Measurements from ENCODE around the gene PPARG. TPM values are rescaled to one million over a fixed set of nuclear protein-coding genes. Genes with fewer than 3 reads are reported as not detected.

Gene PPARG
- total RNA-seq, 1 donor from 2014 or later = 10.1 TPM

- peaks cover 17% of the 10 kb centered on the region for H3K4me1 Mint-ChIP-seq
- no peaks in the 10 kb centered on the region for H3K9me3 Mint-ChIP-seq
- no peaks in the 10 kb centered on the region for H3K27me3 Mint-ChIP-seq (ENCODE audit: low read depth)
- no peak for DNase-seq (ENCODE audit: low spot score in 2 of 2, unreplicated experiment in 2 of 2)
- H3K27ac Mint-ChIP-seq = no peak overlapping the region
- no peak for TF ChIP-seq CTCF (IDR thresholded peaks at IDR 0.05; ENCODE audit: unreplicated experiment)
- H3K36me3 Mint-ChIP-seq = no peaks in the 10 kb centered on the region
- H3K4me3 Mint-ChIP-seq = no peak overlapping the region
Measured at GRCh38 chr3:12313519-12313918, 24.6 kb downstream of the PPARG start.

DNA sequence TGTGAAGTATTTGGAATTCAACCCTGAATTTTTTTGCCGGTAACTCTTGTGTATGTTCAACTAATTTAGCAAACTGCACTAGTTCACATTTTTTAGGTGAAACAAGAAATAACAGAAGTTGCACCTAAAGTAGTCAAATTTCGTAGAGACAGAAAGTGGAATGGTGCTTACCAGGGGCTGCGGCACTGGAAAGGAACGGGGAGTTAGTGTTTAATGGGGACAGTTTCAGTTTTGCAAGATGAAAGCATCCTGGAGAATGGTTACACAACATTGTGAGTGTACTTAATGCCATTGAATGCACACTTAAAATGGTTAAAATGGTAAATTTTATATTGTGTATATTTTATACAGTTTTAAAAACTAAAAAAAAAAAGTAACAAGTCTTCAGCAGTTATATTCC, 27.4 kb downstream of the PPARG start:
- no peak overlapping the region for H3K4me3 Mint-ChIP-seq
- H3K9me3 Mint-ChIP-seq = no peaks in the 10 kb centered on the region
- no peaks in the 10 kb centered on the region for H3K36me3 Mint-ChIP-seq
- no peak for TF ChIP-seq CTCF (IDR thresholded peaks at IDR 0.05; ENCODE audit: unreplicated experiment)
- H3K27me3 Mint-ChIP-seq (ENCODE audit: low read depth) = no peaks in the 10 kb centered on the region
- H3K4me1 Mint-ChIP-seq = peaks cover 27% of the 10 kb centered on the region
- H3K27ac Mint-ChIP-seq = no peak overlapping the region
- no peak for DNase-seq (ENCODE audit: low spot score in 2 of 2, unreplicated experiment in 2 of 2)

DNA sequence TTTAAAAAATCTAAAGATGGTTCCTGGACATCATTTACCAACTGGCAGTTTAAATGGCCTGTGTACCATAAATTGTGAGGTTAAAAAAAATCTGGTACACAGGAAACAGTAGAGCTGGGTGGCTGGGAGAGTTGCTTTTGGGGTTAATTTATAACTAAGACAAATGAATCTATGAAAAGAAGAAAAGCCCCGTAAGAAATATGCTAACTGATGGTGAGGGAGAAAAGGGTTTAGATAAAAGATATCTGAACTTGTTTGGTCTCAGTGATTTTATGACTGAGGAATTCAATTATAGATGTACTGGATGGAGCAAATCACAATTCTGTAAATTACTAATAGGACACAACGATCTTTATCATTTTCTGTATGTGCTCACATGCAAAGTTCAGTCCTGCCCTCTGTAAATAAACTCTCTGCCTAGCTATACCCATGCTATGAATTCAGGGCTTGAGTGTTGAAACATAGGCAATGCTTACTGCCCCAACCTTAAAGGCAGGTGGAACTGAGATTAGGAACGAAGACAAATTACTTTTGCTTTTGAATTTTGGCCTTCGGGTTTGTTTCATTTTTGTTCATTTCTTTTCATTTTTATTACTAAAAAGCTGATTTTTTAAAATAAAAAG, 28.0 kb downstream of the PPARG start:
- Mint-ChIP-seq H3K9me3 (no peaks in the 10 kb centered on the region), H3K27ac (peak overlapping the region; percentile 51)

DNA sequence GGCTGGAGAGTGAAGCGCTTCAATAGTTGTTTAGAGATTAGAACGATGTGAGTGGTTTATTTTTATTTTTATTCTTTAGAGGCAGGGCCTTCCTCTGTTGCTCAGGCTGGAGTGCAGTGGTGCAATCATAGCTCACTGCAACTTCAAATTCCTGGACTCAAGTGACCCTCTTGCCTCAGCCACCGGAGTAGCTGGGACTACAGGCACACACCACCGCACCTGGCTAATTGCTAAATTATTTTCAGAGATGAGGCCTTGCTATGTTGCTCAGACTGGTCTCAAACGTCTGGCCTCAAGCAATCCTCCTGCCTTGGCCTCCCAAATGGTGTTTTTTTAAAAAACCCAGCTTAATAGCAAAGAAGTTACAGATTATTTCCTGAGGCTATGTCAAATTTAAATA, 29.0 kb downstream of the PPARG start:
- DNase-seq (ENCODE audit: low spot score in 2 of 2, unreplicated experiment in 2 of 2) = no peak
- TF ChIP-seq CTCF (IDR thresholded peaks at IDR 0.05; ENCODE audit: unreplicated experiment) = no peak

More for the DNA sequence above, 28.0 kb downstream of the PPARG start:
- no peak for DNase-seq (ENCODE audit: low spot score in 2 of 2, unreplicated experiment in 2 of 2)
- TF ChIP-seq CTCF (IDR thresholded peaks at IDR 0.05; ENCODE audit: unreplicated experiment) = no peak
- Mint-ChIP-seq H3K36me3 (no peaks in the 10 kb centered on the region), H3K4me3 (no peak overlapping the region), H3K27me3 (ENCODE audit: low read depth) (no peaks in the 10 kb centered on the region), H3K4me1 (peaks cover 27% of the 10 kb centered on the region)

DNA sequence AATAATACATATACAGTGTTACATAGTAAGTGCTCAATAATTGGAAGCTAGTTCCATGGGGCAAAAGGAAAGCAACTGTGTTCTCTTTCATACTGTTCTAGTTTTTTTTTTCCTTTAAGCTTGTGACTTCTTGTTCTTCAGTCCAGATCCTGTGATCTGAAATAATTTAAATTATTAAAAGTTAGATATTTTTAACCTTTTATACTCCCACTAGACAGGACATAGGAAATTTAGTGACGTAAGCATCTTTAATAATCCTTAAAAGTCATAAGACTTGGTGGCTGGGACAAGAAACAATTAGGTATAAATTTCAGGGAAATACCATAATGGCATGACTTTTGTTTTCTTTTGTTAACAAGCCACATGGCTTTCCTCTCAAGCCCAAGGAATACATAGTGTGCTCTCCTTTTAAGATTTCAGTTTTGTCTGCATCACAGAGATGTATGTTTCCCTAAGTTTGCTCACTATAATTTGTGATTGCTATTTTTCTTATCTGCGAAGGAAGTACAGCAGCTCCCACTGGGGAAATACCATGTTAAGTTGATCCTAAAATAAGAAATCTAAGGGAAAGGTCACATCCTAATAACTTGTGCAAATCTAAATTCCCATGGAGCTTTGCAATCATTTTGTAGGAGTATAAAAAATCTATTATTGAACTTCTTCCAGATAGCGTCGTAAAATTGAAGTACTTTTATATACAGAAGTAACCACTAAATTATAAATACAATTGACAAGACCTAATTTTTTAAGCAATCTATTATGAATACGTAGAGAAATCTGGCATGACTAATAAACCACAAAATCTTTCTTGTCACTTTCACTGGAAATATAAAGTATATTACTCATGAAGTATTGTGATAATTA, 30.1 kb downstream of the PPARG start:
- Mint-ChIP-seq H3K27ac (no peak overlapping the region), H3K27me3 (ENCODE audit: low read depth) (no peaks in the 10 kb centered on the region), H3K9me3 (no peaks in the 10 kb centered on the region), H3K4me1 (peaks cover 27% of the 10 kb centered on the region), H3K36me3 (no peaks in the 10 kb centered on the region), H3K4me3 (no peak overlapping the region)
- no peak for TF ChIP-seq CTCF (IDR thresholded peaks at IDR 0.05; ENCODE audit: unreplicated experiment)
- DNase-seq (ENCODE audit: low spot score in 2 of 2, unreplicated experiment in 2 of 2) = no peak

More for the DNA sequence above, 29.0 kb downstream of the PPARG start:
- Mint-ChIP-seq H3K4me3 (no peak overlapping the region), H3K27ac (no peak overlapping the region), H3K9me3 (no peaks in the 10 kb centered on the region), H3K4me1 (peaks cover 27% of the 10 kb centered on the region), H3K27me3 (ENCODE audit: low read depth) (no peaks in the 10 kb centered on the region), H3K36me3 (no peaks in the 10 kb centered on the region)

All from mesothelial cell of epicardium (in vitro differentiated cells).